AML-193 (cell line): ENCODE measurements around the gene SLC12A5.

ENCODE experiments used
- DNase-seq, 2 experiments: peaks; one replicate each; lab custom pipeline; 2025; lab: John Stamatoyannopoulos, UW

Gene SLC12A5

DNA sequence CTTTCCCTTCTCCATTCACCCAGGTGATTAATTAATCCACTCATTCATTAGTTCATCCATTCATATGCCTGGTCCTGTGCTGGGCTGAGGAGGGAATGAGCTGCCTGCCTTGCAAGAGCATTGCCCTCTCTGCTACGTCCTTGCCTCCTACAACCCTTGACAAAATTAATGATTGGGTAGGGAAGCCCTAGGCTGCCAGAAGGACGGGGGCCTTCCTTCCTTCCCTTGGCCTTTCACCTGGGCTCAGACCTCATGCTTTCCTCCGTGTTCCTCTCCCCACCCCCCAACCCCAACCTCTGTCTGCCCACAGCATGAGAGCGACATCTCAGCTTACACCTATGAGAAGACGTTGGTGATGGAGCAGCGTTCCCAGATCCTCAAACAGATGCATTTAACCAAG lies 25.6 kb downstream of the SLC12A5 start:
- no peak for DNase-seq

DNA sequence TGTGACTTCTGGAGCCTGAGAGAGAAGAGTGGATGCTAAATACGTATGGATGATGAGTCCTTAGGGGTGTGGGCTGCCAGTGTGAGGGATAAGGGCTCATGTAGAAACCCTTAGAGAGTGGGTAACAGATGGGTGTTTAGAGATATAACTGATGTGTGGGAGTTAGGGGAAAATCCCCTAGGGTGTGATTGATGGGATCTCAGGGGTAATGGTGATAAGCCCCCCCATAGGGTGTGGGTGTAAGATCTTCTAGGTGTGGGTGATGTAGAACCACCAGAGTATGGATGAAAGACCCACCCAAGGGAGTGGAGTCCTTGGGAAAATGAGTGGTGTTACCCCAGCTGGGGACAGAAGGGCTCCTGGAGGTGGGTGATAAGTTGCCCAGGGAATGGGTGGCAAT lies 26.3 kb downstream of the SLC12A5 start:
- no peak for DNase-seq

DNA sequence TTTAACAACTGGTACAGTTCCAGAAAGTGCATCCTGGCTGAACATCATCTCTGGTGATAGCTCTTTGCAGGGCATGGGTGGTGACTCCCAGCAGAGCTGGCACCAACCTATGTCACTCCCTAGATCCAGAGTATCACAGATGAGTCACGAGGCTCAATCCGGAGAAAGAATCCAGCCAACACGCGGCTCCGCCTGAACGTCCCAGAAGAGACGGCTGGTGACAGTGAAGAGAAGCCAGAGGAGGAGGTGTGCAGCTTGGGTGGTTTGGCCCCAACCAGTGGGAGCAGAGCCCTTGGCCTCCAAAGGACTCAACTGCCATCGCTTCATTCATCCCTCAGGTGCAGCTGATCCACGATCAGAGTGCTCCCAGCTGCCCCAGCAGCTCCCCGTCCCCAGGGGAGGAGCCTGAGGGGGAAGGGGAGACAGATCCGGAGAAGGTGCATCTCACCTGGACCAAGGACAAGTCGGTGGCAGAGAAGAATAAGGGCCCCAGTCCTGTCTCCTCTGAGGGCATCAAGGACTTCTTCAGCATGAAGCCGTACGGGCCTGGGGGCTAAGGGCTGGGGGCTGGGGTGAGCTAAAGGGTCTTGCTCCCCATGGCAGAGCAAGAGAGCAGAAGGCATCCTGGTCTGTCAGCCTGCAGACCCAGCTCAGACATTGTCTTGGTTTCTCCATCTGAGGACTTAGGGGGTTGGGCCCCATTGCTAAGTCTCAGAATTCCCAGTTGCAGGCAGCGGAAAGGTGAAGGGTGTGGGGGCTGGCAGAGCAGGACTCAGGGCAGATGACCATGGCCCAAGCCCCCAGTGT lies 27.2 kb downstream of the SLC12A5 start:
- DNase-seq = no peak

DNA sequence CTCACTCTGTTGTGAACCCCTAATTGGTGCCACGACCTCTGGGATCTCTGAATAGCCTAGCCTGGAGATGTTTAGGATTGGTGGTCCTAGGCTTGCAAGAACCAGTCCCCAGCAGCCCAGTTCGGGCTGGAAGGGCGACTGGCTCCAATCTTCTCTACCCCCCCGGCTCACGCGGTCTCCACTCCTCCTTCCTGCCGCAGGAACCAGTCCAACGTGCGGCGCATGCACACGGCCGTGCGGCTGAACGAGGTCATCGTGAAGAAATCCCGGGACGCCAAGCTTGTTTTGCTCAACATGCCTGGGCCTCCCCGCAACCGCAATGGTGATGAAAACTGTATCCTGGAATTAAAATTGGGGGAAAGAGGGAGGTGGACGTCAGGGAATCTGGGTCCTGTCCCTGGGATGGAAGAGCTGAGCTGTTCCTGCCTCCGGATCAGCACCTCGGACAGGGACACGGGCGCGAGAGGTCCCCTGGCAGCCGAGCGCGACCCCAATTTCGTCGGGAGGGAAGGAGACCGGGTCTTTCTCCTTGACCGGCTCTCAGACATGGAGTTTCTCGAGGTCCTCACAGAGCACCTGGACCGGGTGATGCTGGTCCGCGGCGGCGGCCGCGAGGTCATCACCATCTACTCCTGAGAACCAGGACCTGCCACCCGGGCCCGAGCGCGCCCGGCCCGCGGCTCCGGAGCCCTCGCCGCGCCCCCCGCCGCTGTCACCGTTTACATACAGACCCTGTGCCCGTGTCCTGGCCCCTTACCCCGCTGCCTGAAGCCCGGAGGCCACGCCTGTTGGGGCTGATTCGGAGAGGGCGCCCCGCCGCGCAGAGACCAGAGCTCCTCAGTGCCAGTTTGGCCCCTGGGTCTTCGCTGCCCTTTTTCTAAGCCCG lies 28.2 kb downstream of the SLC12A5 start:
- no peak for DNase-seq

DNA sequence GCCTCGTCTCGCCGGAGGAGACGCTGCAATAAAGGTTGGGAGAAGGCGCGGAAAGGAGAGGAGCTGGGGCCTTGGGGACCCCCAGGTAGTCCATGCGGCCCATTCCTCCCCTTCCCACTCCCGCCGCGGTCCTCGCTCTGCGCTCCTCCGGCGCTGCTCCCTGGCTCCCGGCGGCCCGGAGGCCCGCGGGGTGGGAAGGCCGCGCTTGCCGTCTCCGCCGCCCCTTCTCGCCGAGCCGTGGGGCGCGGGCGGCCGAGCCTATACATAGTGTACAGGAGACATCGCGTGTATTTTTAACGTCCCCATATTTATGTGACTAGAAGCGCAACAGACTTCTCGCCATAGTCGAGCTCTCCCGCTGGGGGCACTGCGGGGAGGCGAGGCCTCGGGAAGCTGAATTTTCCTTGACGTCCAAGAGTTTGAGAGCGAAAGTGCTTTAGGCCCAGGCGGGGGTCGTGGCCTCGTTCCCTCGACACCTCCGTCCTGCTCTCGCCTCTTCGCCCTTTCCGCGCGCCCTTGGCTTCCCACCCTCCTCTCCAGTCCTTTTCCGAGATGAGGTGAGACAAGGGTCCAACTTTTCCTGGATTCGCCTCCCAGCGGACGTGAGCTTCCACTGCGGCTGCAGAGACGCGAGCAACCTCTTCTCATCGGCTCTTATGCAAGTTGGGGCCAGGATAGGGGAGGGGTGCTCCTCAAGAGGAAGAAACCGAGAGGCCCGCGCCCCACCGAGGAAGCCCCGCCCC lies 29.0 kb downstream of the SLC12A5 start:
- DNase-seq = no peak

DNA sequence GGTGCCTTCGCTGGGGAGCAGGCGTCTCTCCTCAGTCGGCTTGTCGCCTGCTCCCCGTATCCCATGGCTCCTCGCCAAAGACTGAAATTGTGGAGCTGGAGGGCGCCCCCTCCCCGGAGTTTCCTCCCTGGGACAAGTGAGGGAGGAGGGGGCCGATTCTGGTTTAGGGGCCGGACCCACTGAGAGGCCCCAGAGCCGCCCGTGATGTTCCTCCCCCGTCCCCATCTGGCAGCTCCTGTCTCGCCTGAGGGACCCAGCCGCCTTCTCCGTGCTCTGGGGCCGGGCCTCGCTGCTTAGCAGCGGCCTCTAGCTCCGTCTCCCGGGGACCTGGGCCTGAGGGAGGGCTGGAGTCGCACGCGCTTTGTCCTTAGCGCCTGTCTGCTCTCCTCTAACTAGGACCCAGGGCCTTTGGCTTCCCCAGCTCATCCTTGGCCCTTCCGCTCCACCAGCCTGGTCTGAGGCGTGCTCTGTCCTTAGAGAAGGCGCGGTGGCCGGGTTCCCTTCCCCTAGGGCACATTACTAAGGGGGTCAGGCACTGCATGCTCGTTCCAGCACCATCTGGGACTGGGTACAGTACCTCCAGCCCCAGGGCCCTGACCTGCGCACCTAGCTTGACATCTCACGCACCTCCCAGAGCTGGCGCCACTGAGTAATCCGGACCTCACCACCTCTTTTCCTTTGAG lies 29.7 kb downstream of the SLC12A5 start:
- no peak for DNase-seq

DNA sequence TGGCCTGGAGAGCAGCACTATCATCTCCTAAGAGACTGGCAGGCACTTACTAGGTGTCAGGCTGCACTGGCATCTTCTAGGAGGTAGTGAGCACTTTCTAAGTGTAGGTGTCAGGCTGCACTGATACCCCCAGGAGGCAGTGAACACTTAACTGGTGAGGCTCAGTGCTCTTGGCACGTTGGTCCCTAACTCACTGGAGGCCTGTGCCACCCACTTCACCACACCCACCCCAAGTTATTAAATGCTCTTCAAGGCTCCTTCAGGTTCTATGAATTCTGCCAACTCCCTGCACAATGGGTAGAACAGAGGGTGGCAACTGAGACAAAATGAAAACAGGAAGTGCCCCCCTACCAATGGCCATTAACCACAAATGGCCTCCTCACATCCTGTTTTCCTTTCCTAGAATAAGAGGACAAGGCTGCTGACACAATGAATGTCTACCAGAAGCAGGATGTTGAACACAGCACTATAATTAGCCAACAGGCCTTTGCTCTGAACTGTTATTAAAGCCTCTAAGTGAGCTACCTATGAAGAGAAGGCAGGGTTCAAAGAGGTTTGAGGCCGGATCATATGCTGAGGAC lies 31.4 kb downstream of the SLC12A5 start:
- peak; percentile 33 to 50 for DNase-seq

DNA sequence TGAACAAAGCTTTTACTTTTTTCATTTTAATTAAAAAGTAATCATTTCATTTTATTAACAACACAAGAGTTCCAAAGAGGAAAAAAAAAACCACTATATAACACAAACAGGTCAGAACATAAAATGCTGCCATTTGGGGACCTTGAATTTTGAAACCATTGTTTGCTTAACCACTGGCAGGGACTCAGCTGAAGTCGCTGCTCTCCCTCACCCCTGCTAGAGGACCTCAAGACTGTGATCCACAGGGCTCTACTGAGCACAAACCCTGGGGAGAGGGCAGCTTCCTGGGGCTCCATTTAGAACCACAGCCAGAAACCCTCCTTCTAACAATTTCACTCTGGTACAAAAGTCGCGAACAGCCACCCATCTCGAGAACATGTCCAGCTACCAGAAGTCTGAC lies 32.0 kb downstream of the SLC12A5 start:
- DNase-seq = no peak

DNA sequence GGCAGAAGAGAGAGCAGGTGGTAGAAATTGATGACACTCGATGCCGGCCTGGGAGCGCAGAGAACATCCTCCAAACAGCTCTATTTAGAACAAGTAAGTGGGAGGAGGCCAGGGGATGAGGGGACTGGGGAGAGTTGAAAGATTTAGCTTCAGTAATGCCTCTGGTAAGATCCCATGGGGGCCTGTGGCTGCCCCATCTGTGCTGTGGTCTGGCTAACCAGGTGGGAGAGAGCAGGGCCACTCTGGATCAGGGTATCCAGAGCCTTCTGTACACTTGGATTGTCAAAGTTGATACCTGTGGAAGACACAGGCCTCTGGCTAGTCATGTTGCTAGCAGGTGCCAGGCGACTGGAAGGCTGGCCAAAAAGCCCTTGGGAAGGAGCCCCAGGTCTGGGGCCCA lies 33.1 kb downstream of the SLC12A5 start:
- DNase-seq = no peak

DNA sequence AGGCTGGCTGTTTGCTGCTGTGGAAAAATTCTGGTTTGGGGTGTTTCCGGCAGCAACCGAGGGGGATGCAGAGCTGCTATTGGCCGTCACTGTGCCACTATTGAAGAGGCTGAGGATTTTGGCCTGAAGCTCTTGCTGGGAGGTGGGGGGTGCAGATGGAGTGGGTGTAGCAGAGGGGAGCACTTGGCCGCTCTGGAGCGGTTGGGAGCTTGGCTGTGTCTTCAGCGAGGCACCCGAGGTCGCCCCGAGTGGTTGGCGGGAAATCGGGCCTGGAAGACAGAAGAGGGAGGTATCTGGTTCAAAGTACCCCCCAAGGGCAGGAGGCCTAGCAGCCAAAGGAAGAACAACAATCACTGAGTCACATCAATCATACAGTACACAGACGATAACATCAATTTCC lies 33.6 kb downstream of the SLC12A5 start:
- DNase-seq = no peak

DNA sequence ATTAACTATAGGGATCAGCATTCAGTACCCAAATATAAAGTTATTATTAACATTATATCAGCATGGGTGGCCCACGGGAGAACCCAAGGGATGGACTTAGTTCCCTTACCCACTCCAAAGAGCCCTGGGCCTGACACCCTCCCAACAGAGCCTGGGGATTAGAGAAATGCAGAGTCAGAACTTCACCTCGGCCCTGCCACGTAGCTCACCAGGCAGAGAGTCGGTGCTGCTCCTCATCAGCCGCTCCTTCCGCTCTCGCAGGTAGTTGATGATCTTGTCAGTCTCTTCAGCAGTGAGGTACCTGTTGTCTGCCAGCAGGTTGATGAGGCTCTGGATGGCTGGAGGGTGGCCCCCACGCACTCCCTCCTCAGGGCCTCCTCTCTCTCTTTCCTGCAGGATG lies 34.1 kb downstream of the SLC12A5 start:
- DNase-seq = no peak

DNA sequence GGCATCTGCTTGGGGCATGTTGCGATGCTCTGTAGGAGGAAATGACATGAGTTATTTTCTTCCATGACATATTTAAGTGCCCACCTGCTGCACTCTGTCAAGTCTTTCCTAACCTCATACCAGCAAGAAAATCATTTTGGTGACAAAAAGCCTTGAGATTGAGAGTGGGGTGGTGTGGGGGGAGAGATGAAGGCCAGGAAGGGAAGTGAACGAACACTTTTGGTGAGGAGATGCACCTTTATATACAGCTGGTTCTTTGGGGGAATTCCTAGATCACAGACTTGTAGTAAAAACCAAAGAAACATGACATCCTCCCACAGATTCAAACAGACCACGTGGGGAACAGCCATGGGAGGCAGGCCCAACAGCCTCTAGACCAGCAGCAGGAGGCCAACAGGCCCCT lies 34.6 kb downstream of the SLC12A5 start:
- DNase-seq = no peak

DNA sequence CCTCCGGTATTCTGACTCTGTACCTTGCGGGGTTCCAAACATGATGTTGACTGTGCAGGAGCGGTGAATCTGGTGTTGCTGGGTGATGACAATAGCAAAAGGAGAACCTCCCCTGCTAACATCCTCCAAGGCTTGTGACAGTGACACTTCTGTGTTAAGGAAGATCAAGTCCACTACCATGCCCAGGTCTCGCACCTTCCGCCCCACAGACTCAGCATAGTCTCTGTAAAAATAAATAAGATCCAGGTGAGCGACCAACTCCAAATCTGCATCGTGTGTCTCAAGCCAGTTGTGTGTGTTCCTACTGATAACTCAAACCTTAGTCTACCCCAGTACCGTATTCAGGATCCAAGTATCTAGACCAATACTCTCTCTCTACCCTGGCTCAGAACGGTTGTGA lies 36.0 kb downstream of the SLC12A5 start:
- DNase-seq = no peak

DNA sequence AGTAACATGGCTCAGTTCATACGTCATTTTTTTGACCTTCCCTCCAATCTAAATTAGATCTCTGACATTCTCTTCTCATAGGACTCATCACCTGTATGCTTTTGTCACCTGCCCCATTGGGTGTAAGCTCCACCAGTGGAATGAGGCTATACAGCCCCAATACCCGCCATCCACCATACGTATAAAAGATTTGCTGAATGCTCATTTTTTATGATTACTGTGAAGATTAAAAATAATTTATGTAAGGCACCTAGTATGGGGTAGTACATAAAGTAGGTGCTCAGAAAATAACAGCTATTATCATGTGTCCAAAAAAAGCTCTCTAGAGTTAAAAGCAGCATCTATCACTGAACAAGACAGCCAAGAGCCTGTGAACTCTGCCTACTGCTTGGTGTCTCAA lies 36.7 kb downstream of the SLC12A5 start:
- no peak for DNase-seq

DNA sequence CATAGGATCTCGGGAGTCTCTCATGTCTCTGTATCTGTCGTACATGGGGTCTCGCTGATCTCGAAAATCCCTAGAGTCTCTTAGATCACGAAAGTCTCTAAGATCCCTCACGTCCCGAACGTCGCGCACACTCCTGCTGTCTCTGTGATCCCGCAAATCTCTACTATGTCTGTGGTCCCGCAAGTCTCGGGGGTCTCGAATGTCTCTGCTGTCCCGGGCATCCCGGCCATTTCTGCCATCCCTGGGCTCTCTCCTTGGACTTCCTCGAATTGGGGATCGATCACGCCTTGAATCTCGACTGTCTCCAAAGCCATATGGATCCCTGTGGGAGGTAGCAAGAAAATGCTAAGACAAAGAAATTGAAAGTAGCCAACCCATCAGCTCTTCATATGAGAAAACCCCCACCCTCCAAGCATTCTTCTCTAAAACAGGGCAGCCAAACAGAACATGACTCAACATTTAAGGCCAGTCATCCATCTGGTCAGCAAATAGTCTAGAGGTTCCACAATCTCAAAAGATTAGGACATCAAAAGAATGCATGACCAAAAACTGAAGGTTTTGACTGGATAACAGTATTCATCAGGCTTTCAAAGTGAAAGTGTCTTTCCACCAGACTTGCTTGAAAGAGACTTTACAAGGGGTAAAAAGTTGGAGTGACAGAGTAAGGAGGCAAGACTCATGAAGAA lies 41.3 kb downstream of the SLC12A5 start:
- DNase-seq = no peak

DNA sequence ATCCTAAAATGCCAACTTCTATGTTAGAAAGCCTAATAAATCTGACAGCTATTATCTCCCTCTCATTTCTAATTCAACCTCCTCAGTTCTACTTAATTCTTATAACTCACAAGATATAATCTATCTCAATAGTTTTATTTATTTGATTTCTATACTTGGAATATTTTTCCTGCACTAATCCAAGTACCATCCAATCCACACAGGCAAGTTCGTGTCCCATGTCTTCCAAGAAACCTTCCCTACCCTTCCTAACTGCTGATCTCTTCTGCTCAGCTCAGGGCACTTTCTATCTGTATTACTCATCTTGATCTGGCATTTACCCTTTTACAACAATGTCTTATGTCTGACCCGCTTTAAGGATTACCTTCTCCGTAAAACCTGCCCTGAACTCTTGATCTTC lies 42.6 kb downstream of the SLC12A5 start:
- DNase-seq = no peak

DNA sequence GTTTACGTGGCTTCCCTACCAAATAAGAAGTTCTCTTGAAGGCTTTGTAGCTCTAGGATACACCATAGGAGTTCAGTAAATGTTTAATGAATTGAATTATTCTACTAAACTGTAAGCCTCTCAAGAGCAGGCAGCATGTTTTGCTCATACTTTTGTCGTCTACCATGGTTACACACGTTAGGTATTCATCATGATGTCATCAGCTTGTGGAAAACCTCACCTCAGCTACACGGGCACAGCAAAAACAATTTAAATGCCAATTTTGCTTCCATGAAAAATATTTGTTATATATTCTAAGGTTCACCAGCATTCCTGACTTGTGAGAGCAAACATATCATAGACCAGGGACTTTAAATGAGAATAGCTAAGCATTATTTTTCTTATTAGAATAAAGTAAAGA lies 44.0 kb downstream of the SLC12A5 start:
- no peak for DNase-seq

DNA sequence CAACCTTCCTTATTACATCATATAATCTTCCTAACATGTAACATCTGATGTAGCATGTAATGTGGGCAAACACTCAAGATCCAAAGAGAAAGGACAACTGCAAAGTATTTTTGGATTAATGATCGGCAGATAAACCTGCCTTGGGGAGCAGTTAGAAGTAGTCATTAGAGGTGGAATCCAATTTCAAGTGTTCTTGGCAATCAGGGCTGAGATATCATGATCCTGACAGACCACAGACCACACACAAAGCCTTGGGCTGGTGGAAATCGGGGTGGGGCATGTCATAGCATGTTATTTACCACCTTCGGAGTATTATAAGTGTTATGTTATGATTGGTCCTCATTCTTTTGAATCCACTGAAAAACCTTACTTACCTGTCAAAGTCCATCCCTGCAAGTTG lies 44.4 kb downstream of the SLC12A5 start:
- DNase-seq = no peak

DNA sequence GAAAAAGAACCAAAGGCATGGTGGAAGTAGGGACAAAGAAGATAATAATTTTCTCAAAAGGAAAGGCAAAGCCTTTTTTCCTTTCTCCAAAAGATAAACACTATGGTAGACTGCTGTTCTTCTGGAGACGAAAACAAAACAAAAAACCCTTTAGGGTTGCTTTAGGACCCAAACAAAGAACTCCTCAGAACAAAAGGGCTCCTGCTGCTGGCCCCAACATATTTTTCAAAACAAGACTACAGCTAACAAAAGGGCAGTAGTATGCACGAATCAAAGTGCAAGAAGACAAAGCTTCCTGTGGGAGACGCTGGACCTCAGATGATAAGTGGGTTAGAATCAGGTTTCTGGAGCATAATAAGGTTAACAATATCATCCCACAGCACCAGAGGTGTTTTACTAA lies 45.0 kb downstream of the SLC12A5 start:
- DNase-seq = no peak

DNA sequence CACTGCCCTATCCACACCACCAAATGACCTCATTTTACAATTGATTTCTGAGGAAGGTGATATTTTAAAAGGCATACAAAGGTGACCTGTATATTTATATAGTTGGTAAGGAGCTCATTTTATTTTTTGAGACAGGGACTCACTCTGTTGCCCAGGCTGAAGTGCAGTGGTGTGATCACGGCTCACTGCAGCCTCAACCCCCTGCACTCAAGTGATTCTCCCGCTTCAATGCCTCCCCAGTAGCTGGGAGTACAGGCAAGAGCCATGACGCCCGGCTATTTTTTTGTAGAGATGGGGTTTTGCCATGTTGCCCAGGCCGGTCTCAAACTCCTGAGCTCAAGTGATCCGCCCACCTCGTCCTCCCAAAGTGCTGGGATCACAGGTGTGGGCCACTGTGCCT lies 47.8 kb downstream of the SLC12A5 start:
- DNase-seq = no peak

DNA sequence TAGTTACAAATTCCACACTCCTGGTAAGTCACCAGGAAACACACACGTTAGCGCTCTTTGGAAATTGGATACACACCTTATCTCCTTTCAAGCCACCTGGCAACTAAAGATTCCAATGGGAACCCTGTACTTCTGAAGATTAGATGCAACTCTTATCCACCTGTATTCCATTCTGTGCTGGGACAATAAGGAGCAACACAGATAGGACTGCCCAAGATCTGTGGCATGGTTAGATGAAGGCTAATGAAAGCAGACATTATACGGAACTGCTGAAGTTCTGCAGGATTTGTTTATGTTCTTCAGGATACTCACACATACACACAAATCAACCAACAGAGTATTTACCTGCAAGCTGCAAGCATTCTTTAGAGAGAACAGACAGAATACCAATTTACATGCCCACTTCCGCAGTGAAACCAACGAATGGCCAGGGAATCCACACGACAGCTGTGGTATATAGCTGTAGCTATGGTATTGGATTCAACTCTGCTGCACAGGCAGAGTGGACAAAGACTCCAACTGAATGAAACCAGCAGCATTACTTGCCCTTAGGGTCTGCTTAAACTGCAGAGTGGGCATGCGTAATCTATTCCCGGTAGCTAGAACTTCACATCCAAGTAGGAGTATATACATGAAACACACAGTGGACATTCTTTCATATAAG lies 48.8 kb downstream of the SLC12A5 start:
- DNase-seq = no peak
